HEK293 (cell line): ENCODE results near the gene NR3C2.
"Not testable (repeated sequence)": the region's sequence is repeated elsewhere in the genome, so short reads cannot be mapped to it uniquely, and the experiment has no call there.

ENCODE experiments used
- CTCF ChIA-PET: fragments of 350-600 bp; formaldehyde crosslinking; extraction: SDS; loops from one replicate; lab custom pipeline; 2021; ENCODE audit warnings: antibody characterized with exemption; lab: Yijun Ruan, JAX
- POLR2A ChIA-PET: fragments of 300-600 bp; formaldehyde crosslinking; extraction: SDS; loops from one replicate; lab custom pipeline; 2020; ENCODE audit warnings: antibody characterized with exemption, inconsistent platforms; lab: Yijun Ruan, JAX
- H3K27ac ChIP-seq: fragments of 200-500 bp; sonication (Bioruptor generic); 2 replicates; pipeline ENCODE4 v1.5.1; 2014; ENCODE audit warnings: low read depth, low read length, control low read depth, inconsistent platforms; ENCODE audit errors: extremely low read depth
- H3K36me3 ChIP-seq, 2 experiments: fragments of 200-500 bp in 1 of 2; sonication (Bioruptor generic) in 1 of 2; 1 replicate in 1 of 2; 2 replicates in 1 of 2; pipeline ENCODE4 v1.5.1; 2014 to 2017; ENCODE audit warnings: inconsistent platforms in 2 of 2, low read length in 2 of 2; ENCODE audit not compliant: control insufficient read depth in 2 of 2, insufficient read depth in 1 of 2
- H3K4me1 ChIP-seq: fragments of 200-500 bp; sonication (Bioruptor generic); 2 replicates; pipeline ENCODE4 v1.5.1; 2014; ENCODE audit warnings: mild to moderate bottlenecking, low read length, inconsistent platforms; ENCODE audit not compliant: control insufficient read depth, insufficient read depth
- H3K4me3 ChIP-seq: 2 replicates; pipeline ENCODE4 v1.5.1; 2011; ENCODE audit warnings: low read depth, mild to moderate bottlenecking, control low read depth, low read length, moderate library complexity
- H3K9me3 ChIP-seq: fragments of 200-500 bp; sonication (Bioruptor generic); 2 replicates; pipeline ENCODE4 v1.5.1; 2014; ENCODE audit warnings: low read depth, low read length, inconsistent platforms; ENCODE audit not compliant: control insufficient read depth, insufficient read depth
- HOXA7 ChIP-seq: sonication (generic); formaldehyde crosslinking; IDR thresholded peaks from 2 replicates; pipeline ENCODE4 v1.8.1; 2022; ENCODE audit warnings: missing genetic modification reagents, borderline replicate concordance
- KLF10 ChIP-seq: fragments of 450-650 bp; IDR thresholded peaks from 2 replicates; pipeline ENCODE4 v1.5.1; 2018; ENCODE audit warnings: missing biosample characterization, mild to moderate bottlenecking, missing genetic modification characterization
- PRDM1 ChIP-seq: fragments of 450-650 bp; formaldehyde crosslinking; IDR thresholded peaks from 2 replicates; pipeline ENCODE4; 2016; ENCODE audit warnings: missing biosample characterization, missing genetic modification characterization
- WT1 ChIP-seq: fragments of 450-650 bp; formaldehyde crosslinking; IDR thresholded peaks from 2 replicates; pipeline ENCODE4 v1.5.1; 2016; ENCODE audit warnings: missing biosample characterization, missing genetic modification characterization
- ZBTB26 ChIP-seq: fragments of 450-650 bp; formaldehyde crosslinking; optimal IDR thresholded peaks from 2 replicates; pipeline ENCODE3; 2016; ENCODE audit warnings: missing biosample characterization, mild to moderate bottlenecking, missing genetic modification characterization
- ZBTB44 ChIP-seq: fragments of 450-650 bp; IDR thresholded peaks from 2 replicates; pipeline ENCODE4 v1.5.1; 2018; ENCODE audit warnings: missing biosample characterization, mild to moderate bottlenecking, missing genetic modification characterization
- ZFP3 ChIP-seq: fragments of 450-650 bp; formaldehyde crosslinking; IDR thresholded peaks from 2 replicates; pipeline ENCODE4 v1.5.1; 2016; ENCODE audit warnings: low read depth, missing biosample characterization, missing genetic modification characterization
- ZNF19 ChIP-seq: fragments of 450-650 bp; formaldehyde crosslinking; IDR thresholded peaks from 2 replicates; pipeline ENCODE4; 2016; ENCODE audit warnings: missing biosample characterization, missing genetic modification characterization, low read depth
- ZNF211 ChIP-seq: fragments of 450-650 bp; formaldehyde crosslinking; IDR thresholded peaks from 2 replicates; pipeline ENCODE4 v1.5.1; 2016; ENCODE audit warnings: low read depth, missing biosample characterization, missing genetic modification characterization
- ZNF26 ChIP-seq: fragments of 450-650 bp; formaldehyde crosslinking; IDR thresholded peaks from 2 replicates; pipeline ENCODE4 v1.5.1; 2016; ENCODE audit warnings: missing biosample characterization, missing genetic modification characterization
- ZNF280D ChIP-seq: fragments of 450-650 bp; formaldehyde crosslinking; IDR thresholded peaks from 2 replicates; pipeline ENCODE4 v1.5.1; 2016; ENCODE audit warnings: missing biosample characterization, missing genetic modification characterization
- ZNF513 ChIP-seq: fragments of 450-650 bp; IDR thresholded peaks from 2 replicates; pipeline ENCODE4 v1.5.1; 2018; ENCODE audit warnings: missing biosample characterization, missing genetic modification characterization
- ZNF521 ChIP-seq: fragments of 450-650 bp; formaldehyde crosslinking; IDR thresholded peaks from 2 replicates; pipeline ENCODE4 v1.5.1; 2017; ENCODE audit warnings: missing biosample characterization, mild to moderate bottlenecking, missing genetic modification characterization
- ZNF549 ChIP-seq: fragments of 450-650 bp; IDR thresholded peaks from 2 replicates; pipeline ENCODE4 v1.5.1; 2018; ENCODE audit warnings: missing biosample characterization, missing genetic modification characterization, mild to moderate bottlenecking, inconsistent platforms, moderate library complexity
- ZNF76 ChIP-seq: fragments of 450-650 bp; formaldehyde crosslinking; IDR thresholded peaks from 2 replicates; pipeline ENCODE4; 2016; ENCODE audit warnings: low read depth, missing biosample characterization, missing genetic modification characterization, borderline replicate concordance
- ZNF785 ChIP-seq: fragments of 450-650 bp; formaldehyde crosslinking; IDR thresholded peaks from 2 replicates; pipeline ENCODE4 v1.5.1; 2016; ENCODE audit warnings: missing biosample characterization, missing genetic modification characterization
- ZSCAN16 ChIP-seq: fragments of 450-650 bp; formaldehyde crosslinking; IDR thresholded peaks from 2 replicates; pipeline ENCODE4 v1.5.1; 2016; ENCODE audit warnings: missing biosample characterization, missing genetic modification characterization

Gene NR3C2

GRCh38 chr4:148089624-148090023, 352.6 kb downstream of the NR3C2 start:
- Histone ChIP-seq H3K27ac (no peak overlapping the region), H3K4me3 (no peak overlapping the region), H3K9me3 (no peaks in the 10 kb centered on the region), H3K36me3 (no peaks in the 10 kb centered on the region)
- ChIA-PET POLR2A (no interaction called here), CTCF (no interaction called here)
- TF ChIP-seq ZNF549 (no peak), ZFP3 (tag by site-specific recombination) (no peak), WT1 (tag by site-specific recombination) (no peak)
- TF ChIP-seq, all 188 proteins: peak for 0
- H3K4me1 ChIP-seq, result no peaks in the 10 kb centered on the region

- POLR2A ChIA-PET, H3K27ac ChIP-seq, CTCF ChIA-PET, H3K4me3 ChIP-seq, H3K9me3 ChIP-seq, H3K4me1 ChIP-seq: not testable (repeated sequence)
- peaks cover 0 to 13% of the 10 kb centered on the region in 2 experiments; a peak in 1 of 3 replicates for H3K36me3 ChIP-seq
Measured at GRCh38 chr4:148083073-148083472, 359.1 kb downstream of the NR3C2 start.

GRCh38 chr4:148081745-148082144, 360.5 kb downstream of the NR3C2 start:
- CTCF ChIA-PET, result no interaction called here
- Histone ChIP-seq H3K4me1 (no peaks in the 10 kb centered on the region), H3K4me3 (no peak overlapping the region), H3K36me3 (peaks cover 0 to 19% of the 10 kb centered on the region in 2 experiments; a peak in 1 of 3 replicates), H3K9me3 (no peaks in the 10 kb centered on the region; the same call in 1 of the 2 replicates), H3K27ac (no peak overlapping the region)
- POLR2A ChIA-PET, result no interaction called here
- TF ChIP-seq ZNF785 (tag by site-specific recombination) (no peak), ZNF76 (no peak), ZNF280D (tag by site-specific recombination) (no peak), ZSCAN16 (tag by site-specific recombination) (no peak), PRDM1 (tag by site-specific recombination) (no peak), ZNF211 (no peak)

GRCh38 chr4:148081267-148081666, 360.9 kb downstream of the NR3C2 start:
- ChIA-PET POLR2A (no interaction called here), CTCF (no interaction called here)
- Histone ChIP-seq H3K27ac (no peak overlapping the region), H3K4me3 (no peak overlapping the region), H3K9me3 (no peaks in the 10 kb centered on the region; the same call in 1 of the 2 replicates), H3K4me1 (no peaks in the 10 kb centered on the region), H3K36me3 (peaks cover 0 to 20% of the 10 kb centered on the region in 2 experiments; a peak in 1 of 3 replicates)
- no peak for TF ChIP-seq ZNF513
- no peak for TF ChIP-seq ZNF26 (tag by site-specific recombination)
- no peak for TF ChIP-seq ZNF19 (tag by site-specific recombination)
- TF ChIP-seq ZBTB44 (tag by site-specific recombination), result no peak
- no peak for TF ChIP-seq HOXA7 (CRISPR knock-in tag)
- no peak for TF ChIP-seq KLF10
- TF ChIP-seq ZNF521 (tag by site-specific recombination), result no peak
- no peak for TF ChIP-seq ZBTB26 (tag by site-specific recombination)
